ENCODE results near the gene KANK2. TPM values are rescaled to one million over a fixed set of nuclear protein-coding genes. Genes with fewer than 3 reads are reported as not detected.
A peak's percentile ranks its signal among the peaks of the same experiment; 100 is the strongest.

Gene KANK2
- total RNA-seq, 4 donors from 2014 or later = 28.7 to 117 (median 77.7) TPM

- DNase-seq (ENCODE audit: low spot score in 2 of 2) = no peak
- WGBS, 2 donors = 15% methylated on average over 40 to 45 of the region's 47 CpGs
- H3K4me3 ChIP-seq (ENCODE audit: low read depth, poor library complexity, severe bottlenecking) = peak overlapping the region; percentile 76
Measured at GRCh38 chr19:11196406-11197287, 698 bp downstream of the KANK2 start.

GRCh38 chr19:11195681-11196080, 1.7 kb downstream of the KANK2 start:
- 66 to 70% methylated on average over 12 of the region's 12 CpGs for WGBS, 2 donors
- H3K4me3 ChIP-seq (ENCODE audit: low read depth, poor library complexity, severe bottlenecking) = no peak overlapping the region
- DNase-seq (ENCODE audit: low spot score in 2 of 2) = no peak
- intact Hi-C loops (cut with DNase I; ENCODE audit: low total_unique reads) = no loop called here
- TF ChIP-seq POLR2A (IDR thresholded peaks at IDR 0.05) (no peak), CTCF (IDR thresholded peaks at IDR 0.05) (no peak)

More at GRCh38 chr19:11196406-11197287, 698 bp downstream of the KANK2 start:
- TF ChIP-seq CTCF (IDR thresholded peaks at IDR 0.05) (no peak), POLR2A (IDR thresholded peaks at IDR 0.05) (no peak)
- intact Hi-C loops (cut with DNase I; ENCODE audit: low total_unique reads) = no loop called here

GRCh38 chr19:11194656-11195558, 2.4 kb downstream of the KANK2 start:
- intact Hi-C loops (cut with DNase I; ENCODE audit: low total_unique reads) = no loop called here
- peak overlapping the region; percentile 5 for H3K4me3 ChIP-seq (ENCODE audit: low read depth, poor library complexity, severe bottlenecking)
- TF ChIP-seq POLR2A (IDR thresholded peaks at IDR 0.05) (no peak), CTCF (IDR thresholded peaks at IDR 0.05) (no peak)
- no peak for DNase-seq (ENCODE audit: low spot score in 2 of 2)
- 34 to 36% methylated on average over 15 to 18 of the region's 20 CpGs for WGBS, 2 donors

GRCh38 chr19:11194173-11194572, 3.2 kb downstream of the KANK2 start:
- no peak overlapping the region for H3K4me3 ChIP-seq (ENCODE audit: low read depth, poor library complexity, severe bottlenecking)
- 74 to 75% methylated on average over 8 of the region's 8 CpGs for WGBS, 2 donors
- intact Hi-C loops (cut with DNase I; ENCODE audit: low total_unique reads) = no loop called here
- TF ChIP-seq POLR2A (IDR thresholded peaks at IDR 0.05) (no peak), CTCF (IDR thresholded peaks at IDR 0.05) (no peak)
- DNase-seq (ENCODE audit: low spot score in 2 of 2) = no peak

GRCh38 chr19:11192957-11193939, 4.1 kb downstream of the KANK2 start:
- TF ChIP-seq CTCF (IDR thresholded peaks at IDR 0.05) = no peak
- TF ChIP-seq POLR2A (IDR thresholded peaks at IDR 0.05) = no peak
- intact Hi-C loops (cut with DNase I; ENCODE audit: low total_unique reads) = no loop called here
- WGBS, 2 donors = 94 to 95% methylated on average over 30 to 49 of the region's 68 CpGs
- H3K4me3 ChIP-seq (ENCODE audit: low read depth, poor library complexity, severe bottlenecking) = no peak overlapping the region
- no peak for DNase-seq (ENCODE audit: low spot score in 2 of 2)

Measured in lower leg skin (tissue), 4 donors.